SK-N-SH (cell line): ENCODE data around the gene PAPSS2.

Experiments used
- CHD2 ChIP-seq: fragments of 150-350 bp; IDR thresholded peaks from 2 replicates; pipeline ENCODE4 v1.6.1; 2018; ENCODE audit warnings: low read length; ENCODE audit not compliant: partially characterized antibody
- EP300 ChIP-seq, 2 experiments: IDR thresholded peaks; 2 replicates each; pipeline versions ENCODE4 v1.4.0 to v1.6.1; 2012; ENCODE audit warnings: borderline replicate concordance in 1 of 2, low read depth in 1 of 2, low read length in 1 of 2
- EZH2phosphoT487 ChIP-seq: fragments of 200-600 bp; sonication (generic); IDR thresholded peaks from 2 replicates; pipeline ENCODE4 v1.6.1; 2017; ENCODE audit warnings: low read depth, mixed run types, mild to moderate bottlenecking, antibody characterized with exemption, moderate library complexity, borderline replicate concordance
- MXI1 ChIP-seq: IDR thresholded peaks from 2 replicates; pipeline ENCODE4 v1.6.1; 2012; ENCODE audit warnings: mild to moderate bottlenecking, low read depth, low read length, improper control_type of control experiment
- POLR2AphosphoS5 ChIP-seq: IDR thresholded peaks from 2 replicates; pipeline ENCODE4 v1.6.1; 2012; ENCODE audit warnings: low read depth, low read length
- RCOR1 ChIP-seq: fragments of 150-350 bp; IDR thresholded peaks from 2 replicates; pipeline ENCODE4 v1.6.1; 2017; ENCODE audit warnings: antibody characterized with exemption, low read length
- RFX5 ChIP-seq: IDR thresholded peaks from 2 replicates; pipeline ENCODE4 v1.6.1; 2012; ENCODE audit warnings: mild to moderate bottlenecking, improper control_type of control experiment, low read length
- RXRA ChIP-seq: IDR thresholded peaks from 2 replicates; pipeline ENCODE4 v1.4.0; 2012; ENCODE audit warnings: low read depth, mild to moderate bottlenecking, borderline replicate concordance
- TF ChIP-seq, protein P1 (sequence below): IDR thresholded peaks from 2 replicates; pipeline ENCODE4 v1.4.0; 2012; ENCODE audit warnings: low read depth
- TF ChIP-seq, protein P2 (sequence below): fragments of 200-600 bp; sonication (generic); IDR thresholded peaks from 2 replicates; pipeline ENCODE4 v1.6.1; 2017; ENCODE audit warnings: antibody characterized with exemption, mild to moderate bottlenecking, moderate library complexity
- TF ChIP-seq, protein P3 (sequence below): IDR thresholded peaks from 2 replicates; pipeline ENCODE4 v1.6.1; 2012; ENCODE audit warnings: mild to moderate bottlenecking, low read depth, low read length, moderate library complexity
- TF ChIP-seq, protein P4 (sequence below): IDR thresholded peaks from 2 replicates; pipeline ENCODE4 v1.4.0; 2012; ENCODE audit warnings: low read depth, borderline replicate concordance
- TF ChIP-seq, protein P5 (sequence below): fragments of 150-350 bp; IDR thresholded peaks from 2 replicates; pipeline ENCODE4 v1.6.1; 2017; ENCODE audit warnings: antibody characterized with exemption, low read length, low read depth, borderline replicate concordance

DNA sequence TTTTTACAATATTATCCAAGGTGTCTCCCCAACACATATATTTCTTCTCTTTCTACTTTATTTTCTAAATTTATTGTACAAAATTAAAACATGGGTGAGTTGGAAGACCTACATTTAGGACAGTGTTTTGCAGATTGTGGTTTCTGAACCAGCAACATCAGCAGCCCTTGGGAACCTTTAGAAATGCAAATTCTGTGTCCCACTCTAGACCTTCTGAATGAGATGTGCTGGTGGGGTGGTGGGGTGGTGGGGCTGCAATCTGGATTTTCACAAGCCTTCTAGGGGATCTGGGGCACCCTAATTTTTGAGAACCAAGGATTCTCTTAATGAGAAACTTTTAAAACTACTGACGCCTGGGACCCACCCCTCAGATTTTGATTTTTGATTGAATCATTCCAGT lies 7.4 kb upstream of the PAPSS2 start:
- TF ChIP-seq RCOR1 (no peak), EZH2phosphoT487 (no peak), RFX5 (no peak), EP300 (IDR thresholded peaks at IDR 0.05; ENCODE audit: borderline replicate concordance in 1 of 2, low read depth in 1 of 2, low read length in 1 of 2) (no peak), CHD2 (no peak), POLR2AphosphoS5 (no peak), MXI1 (no peak), RXRA (no peak)
- TF ChIP-seq, protein P1, sequence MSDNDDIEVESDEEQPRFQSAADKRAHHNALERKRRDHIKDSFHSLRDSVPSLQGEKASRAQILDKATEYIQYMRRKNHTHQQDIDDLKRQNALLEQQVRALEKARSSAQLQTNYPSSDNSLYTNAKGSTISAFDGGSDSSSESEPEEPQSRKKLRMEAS: no peak
- TF ChIP-seq, protein P2, sequence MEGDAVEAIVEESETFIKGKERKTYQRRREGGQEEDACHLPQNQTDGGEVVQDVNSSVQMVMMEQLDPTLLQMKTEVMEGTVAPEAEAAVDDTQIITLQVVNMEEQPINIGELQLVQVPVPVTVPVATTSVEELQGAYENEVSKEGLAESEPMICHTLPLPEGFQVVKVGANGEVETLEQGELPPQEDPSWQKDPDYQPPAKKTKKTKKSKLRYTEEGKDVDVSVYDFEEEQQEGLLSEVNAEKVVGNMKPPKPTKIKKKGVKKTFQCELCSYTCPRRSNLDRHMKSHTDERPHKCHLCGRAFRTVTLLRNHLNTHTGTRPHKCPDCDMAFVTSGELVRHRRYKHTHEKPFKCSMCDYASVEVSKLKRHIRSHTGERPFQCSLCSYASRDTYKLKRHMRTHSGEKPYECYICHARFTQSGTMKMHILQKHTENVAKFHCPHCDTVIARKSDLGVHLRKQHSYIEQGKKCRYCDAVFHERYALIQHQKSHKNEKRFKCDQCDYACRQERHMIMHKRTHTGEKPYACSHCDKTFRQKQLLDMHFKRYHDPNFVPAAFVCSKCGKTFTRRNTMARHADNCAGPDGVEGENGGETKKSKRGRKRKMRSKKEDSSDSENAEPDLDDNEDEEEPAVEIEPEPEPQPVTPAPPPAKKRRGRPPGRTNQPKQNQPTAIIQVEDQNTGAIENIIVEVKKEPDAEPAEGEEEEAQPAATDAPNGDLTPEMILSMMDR: no peak
- TF ChIP-seq, protein P3, sequence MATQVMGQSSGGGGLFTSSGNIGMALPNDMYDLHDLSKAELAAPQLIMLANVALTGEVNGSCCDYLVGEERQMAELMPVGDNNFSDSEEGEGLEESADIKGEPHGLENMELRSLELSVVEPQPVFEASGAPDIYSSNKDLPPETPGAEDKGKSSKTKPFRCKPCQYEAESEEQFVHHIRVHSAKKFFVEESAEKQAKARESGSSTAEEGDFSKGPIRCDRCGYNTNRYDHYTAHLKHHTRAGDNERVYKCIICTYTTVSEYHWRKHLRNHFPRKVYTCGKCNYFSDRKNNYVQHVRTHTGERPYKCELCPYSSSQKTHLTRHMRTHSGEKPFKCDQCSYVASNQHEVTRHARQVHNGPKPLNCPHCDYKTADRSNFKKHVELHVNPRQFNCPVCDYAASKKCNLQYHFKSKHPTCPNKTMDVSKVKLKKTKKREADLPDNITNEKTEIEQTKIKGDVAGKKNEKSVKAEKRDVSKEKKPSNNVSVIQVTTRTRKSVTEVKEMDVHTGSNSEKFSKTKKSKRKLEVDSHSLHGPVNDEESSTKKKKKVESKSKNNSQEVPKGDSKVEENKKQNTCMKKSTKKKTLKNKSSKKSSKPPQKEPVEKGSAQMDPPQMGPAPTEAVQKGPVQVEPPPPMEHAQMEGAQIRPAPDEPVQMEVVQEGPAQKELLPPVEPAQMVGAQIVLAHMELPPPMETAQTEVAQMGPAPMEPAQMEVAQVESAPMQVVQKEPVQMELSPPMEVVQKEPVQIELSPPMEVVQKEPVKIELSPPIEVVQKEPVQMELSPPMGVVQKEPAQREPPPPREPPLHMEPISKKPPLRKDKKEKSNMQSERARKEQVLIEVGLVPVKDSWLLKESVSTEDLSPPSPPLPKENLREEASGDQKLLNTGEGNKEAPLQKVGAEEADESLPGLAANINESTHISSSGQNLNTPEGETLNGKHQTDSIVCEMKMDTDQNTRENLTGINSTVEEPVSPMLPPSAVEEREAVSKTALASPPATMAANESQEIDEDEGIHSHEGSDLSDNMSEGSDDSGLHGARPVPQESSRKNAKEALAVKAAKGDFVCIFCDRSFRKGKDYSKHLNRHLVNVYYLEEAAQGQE: no peak
- TF ChIP-seq, protein P4, sequence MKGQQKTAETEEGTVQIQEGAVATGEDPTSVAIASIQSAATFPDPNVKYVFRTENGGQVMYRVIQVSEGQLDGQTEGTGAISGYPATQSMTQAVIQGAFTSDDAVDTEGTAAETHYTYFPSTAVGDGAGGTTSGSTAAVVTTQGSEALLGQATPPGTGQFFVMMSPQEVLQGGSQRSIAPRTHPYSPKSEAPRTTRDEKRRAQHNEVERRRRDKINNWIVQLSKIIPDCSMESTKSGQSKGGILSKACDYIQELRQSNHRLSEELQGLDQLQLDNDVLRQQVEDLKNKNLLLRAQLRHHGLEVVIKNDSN: no peak
- TF ChIP-seq, protein P5, sequence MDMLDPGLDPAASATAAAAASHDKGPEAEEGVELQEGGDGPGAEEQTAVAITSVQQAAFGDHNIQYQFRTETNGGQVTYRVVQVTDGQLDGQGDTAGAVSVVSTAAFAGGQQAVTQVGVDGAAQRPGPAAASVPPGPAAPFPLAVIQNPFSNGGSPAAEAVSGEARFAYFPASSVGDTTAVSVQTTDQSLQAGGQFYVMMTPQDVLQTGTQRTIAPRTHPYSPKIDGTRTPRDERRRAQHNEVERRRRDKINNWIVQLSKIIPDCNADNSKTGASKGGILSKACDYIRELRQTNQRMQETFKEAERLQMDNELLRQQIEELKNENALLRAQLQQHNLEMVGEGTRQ: no peak
